Middle frontal gyrus (tissue), 1 donor: ENCODE measurements around the gene ZNF629.
"Not testable (repeated sequence)": the region's sequence is repeated elsewhere in the genome, so short reads cannot be mapped to it uniquely, and the experiment has no call there.

Experiments used
- DNase-seq: peaks from one replicate; pipeline ENCODE4 v3.0.0-alpha.2; 2015; ENCODE audit warnings: low spot score; ENCODE audit errors: extremely low spot score

ZNF629 gene

DNA sequence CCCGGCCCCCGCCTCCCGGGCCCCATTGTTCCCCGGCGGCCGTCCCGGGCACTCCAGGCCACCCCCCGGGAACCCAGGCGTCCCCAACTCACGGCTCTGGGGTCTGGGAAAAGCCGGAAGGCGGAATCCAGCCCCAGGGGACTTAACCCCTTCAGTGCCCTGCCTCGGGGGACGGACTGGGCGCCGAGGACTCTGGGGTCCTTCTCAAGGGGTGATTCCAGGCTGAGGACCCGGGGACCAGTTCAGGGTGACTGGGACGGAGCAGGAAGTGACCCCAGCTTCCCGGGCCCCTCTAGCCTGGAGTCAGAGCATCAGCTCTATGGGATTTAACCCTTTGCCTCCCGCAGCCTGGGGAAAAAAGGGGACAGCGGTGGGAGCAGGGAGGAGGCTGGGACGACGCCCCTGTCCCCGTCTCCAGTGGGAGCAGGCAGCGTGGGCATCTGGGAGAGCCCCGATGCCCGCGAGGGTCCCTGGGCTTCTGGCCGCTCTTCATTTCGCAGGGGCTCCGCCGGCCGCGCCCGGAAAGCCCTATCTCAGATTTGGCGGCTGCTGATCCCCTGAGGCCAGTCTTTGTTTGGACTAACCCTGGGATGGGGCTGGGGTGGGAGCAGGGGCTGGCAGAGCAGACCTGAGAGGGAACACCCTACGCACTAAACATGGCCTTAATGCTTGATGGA lies at the start of gene ZNF629:
TSS of gene ZNF629 (minus strand) at position 270 of the 677 bp plus-strand sequence. CDS start 2,723 bp downstream, outside the sequence.
- DNase-seq, result peak; percentile 65

DNA sequence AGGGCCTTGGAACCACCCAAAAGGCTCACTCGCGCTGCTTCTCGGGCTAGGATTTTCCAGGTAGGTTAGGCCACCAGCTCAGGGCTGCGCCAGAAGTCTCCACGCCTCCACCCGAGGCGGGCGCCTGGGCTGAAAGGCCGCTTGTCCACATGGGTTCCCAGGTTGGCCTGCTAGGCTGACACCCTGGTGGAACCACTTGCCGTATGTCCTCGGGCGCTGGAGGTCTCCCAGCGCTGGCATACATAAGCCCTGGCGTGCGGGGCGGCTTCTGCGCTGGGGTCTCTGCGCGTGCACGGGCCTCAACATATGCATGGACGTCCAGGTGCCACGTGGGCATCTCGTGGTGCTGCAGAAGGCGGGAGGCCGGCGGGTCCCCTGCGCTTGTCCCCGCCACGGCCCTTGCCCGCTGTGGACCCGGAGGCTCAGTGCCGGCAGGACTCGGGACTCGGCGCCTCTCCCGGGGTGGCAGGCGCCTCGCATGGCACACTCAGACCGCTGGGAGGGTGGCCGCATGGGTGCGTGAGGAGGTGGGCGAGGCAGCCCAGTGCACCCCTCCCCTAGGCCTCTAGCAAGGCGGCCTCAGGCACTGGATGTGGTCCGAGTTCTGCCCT lies 47.2 kb upstream of the ZNF629 start:
- no peak for DNase-seq

DNA sequence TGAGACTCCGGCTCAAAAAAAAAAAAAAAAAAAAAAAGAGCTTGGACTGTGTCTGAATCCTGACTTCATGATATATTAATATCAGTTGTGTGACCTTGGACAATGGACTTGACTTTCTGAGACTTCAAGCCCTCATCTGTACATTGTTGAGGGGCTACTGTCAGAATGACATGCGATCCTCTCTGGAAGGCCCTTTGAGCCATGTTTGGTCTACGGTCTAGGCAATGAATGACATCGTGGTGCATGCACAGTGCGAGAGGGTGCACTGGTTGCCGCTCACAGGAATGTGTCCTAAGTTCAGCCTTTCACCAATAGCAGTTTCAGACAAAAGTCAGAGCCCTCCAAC lies 43.0 kb upstream of the ZNF629 start:
- DNase-seq, result no peak

DNA sequence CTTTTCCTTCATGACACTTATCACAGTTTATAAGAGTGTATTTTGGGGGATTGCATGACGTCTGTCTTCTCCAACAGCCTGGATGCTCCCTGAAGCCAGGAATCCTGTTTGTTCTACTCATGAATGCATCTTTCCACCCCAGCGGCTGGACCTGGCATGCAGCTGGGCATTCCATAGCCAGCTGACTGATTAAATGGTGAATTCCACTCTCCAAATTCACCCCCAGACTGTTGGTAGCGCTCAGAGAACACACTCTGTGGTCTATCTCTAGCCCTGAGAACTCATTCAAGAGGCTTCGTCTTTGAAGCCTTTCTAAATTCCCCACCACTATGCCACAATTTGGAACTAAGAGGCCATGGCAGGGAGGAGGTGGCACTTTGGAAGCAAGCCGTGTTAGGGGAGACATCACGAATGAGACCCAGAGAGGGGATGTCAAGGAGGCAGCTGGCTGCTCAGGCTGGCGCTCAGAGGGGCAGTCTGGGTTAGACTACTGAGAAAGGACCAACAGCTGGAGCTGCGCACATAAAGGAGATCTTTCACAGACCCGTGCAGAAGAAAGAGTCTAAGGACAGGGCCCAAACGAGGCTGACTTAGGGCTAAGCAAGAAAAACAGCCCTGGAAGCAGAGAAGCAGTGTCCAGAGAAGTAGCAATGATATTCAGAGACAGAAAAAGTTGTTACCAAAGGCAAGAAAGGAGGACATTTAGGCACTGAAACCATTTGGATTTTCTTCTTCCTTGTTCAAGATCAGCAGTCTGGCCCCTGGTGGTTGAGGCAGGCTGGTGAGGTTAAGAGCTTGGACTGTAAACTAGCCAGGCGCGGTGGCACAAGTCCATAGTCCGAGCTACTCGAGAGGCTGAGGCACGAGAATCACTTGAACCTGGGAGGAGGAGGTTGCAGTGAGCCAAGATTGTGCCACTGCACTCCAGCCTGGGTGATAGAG lies 42.4 kb upstream of the ZNF629 start:
- no peak for DNase-seq

DNA sequence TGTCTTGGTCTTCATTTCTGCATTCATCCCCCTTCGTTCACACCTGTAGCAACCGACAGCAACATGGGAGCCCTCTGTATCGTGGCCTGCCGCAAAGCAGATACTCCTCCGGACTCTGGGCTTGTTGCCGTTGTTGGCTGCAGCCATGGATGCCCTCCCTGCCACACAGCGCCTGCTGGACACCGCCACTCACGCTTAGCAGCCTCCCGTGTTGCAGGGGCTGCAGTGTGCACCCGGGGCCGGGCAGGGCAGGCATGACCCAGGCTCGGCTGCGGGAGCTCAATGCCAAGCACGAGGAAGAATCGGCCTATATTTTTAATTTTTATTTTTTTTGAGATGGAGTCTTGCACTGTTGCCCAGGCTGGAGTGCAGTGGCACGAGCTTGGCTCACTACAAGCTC lies 34.9 kb upstream of the ZNF629 start:
- DNase-seq, result no peak

DNA sequence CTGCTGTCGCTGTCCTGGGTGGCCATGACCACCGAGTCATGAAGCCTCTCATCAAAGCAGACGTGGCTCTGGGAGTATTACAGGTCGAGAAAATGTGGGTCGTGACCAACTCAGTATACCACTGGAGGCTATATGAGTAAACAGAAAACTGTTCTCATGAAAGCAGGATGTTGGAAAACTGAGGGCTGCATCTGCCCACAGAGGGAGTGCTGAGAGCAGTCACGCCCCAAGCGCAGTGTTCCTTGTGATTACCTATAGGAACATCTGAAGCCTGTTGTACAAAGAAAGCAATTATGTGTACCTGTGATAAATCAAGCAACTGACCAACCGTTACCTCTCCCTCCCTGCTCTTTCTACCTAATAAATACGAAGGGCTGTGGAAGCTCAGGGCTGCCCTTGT lies 34.4 kb upstream of the ZNF629 start:
- DNase-seq, result not testable (repeated sequence)

DNA sequence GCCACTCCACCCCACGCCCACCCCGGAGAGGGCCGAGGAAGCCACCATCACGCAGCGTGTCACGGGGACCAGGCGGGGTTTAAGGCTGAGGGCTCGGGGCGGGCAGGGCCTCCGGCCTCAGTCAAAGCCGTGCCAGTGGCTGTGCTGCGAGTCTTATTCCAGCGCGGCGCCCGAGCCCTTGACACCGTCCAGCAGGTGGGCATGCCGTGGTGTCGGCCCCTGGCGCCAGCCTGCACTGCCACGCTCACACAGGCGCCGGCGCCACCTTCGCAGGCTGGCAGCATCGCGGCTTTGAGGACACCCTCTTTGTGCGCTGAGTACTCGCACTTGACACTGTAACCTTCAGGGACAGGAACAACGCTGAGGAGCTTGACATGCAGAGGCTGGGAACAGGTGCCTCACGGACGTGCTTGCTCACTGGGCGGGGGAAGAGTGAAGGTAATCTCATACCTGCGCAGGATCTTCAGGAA lies 34.0 kb upstream of the ZNF629 start:
- DNase-seq, result no peak

DNA sequence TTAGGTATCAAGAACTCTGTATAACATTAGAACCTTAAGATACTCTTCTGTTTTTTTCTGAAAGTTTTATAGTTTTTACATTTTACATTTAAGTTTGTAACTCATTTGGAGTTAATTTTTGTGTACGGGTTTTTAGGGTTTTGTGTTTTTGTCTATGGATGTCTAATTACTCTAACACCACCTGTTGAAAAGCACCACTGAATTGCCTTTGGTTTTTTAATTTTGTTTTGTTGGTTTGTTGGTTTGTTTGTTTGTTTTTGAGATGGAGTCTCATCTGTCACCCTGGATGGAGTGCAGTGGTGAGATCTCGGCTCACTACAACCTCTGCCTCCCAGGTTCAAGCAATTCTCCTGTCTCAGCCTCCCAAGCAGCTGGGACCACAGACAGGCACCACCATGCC lies 29.8 kb upstream of the ZNF629 start:
- DNase-seq, result no peak

DNA sequence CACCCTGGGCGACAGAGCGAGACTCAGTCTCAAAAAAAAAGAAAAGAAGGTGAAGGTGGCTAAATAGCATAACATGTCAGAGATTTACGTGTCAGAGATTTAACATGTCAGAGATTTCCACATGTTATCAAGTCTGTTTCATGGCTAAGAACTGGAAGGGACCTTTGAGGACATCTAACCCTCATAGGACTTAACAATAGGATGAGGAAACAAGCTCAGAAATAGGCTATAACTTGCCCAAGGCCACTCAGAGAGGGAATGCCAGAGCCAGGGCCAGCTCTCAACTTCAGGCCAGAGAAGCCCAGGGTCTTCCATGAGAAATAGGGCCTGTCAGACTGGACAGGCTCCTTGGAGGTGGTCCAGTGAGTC lies 26.8 kb upstream of the ZNF629 start:
- no peak for DNase-seq

DNA sequence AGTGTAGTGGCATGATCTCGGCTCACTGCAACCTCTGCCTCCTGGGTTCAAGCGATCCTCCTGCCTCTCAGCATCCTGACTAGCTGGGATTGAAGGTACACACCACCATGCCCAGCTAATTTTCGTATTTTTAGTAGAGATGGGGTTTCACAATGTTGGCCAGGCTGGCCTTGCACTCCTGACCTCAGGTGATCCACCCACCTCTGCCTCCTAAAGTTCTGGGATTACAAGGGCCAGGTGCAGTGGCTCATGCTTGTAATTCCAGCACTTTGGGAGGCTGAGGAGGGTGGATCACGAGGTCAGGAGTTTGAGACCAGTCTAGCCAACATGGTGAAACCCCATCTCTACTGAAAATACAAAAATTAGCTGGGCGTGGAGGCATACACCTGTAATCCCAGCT lies 22.7 kb upstream of the ZNF629 start:
- DNase-seq, result not testable (repeated sequence)

DNA sequence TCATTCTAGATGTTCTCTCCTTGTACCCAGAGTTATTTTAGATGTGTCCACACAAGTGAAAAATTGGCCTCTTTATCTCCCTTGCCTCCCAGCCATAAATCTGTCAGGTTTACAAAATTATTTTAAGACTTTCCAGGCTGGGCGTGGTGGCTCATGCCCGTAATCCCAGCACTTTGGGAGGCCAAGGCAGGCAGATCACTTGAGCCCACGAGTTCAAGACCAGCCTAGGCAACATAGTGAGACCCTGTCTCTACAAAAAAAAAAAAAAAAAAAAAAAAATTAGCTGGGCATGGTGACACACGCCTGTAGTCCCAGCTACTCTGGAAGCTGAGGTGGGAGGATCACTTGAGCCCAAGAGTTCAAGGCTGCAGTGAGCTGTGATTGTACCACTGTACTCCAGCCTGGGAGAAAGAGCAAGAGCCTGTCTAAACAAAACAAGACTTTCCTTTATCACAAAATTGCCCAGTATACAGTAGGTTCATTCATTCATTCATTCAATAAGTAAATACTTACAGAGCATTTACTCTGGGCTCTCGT lies 22.0 kb upstream of the ZNF629 start:
- not testable (repeated sequence) for DNase-seq

DNA sequence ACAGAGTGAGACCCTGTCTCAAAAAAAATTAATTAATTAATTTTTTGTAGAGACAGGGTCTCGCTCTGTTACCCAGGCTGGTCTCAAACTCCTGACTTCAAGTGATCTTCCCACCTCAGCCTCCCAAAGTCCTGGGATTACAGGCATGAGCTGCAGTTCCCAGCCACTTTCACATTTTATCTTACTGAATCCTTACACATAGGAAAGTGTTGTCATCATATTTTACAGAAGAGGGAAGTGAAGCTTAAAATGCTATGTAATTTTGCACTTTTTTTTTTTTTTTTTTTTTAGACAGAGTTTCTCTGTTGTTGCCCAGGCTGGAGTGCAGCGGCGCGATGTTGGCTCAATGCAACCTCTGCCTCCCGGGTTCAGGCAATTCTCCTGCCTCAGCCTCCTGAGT lies 21.1 kb upstream of the ZNF629 start:
- DNase-seq, result no peak

DNA sequence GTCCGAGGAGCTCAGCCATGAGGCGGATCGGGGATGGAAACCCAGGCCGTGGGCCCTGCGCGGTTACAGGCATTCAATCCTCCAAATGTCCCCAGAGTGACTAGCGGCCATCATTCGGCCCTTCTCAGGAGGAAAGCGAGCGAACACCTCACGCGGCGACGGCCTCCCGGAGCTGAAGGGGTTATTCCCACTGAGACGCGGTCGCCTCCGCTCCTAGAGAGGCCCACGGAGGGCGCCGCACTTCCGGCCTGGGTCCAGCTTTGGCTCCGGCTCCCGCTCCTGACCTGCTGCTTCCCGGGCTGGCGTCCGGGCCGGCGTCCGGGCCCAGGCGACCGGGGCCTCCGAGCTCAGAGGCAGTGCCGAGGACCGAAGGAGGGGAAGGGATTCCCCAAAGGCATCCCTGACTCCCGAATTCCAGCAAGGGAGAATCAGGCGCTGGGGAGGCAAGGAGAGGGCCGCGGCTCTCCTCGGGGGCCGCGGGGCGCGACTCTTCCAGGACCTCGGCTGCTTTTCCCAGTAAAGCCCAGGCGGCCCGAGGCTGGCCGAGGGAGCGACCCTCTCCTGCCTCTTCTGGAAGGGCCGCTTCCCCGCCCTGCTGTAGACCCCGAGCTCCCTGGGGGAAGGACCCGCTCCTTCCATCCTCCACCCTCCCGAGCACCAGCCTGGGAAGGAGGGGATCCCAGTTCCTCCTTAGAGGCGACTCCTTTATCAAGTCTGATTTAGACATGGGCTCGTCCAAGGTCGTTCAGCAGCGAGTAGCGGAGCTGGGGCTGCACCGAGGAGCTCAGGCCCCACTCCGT lies 18.6 kb upstream of the ZNF629 start:
- DNase-seq, result peak; percentile 68

DNA sequence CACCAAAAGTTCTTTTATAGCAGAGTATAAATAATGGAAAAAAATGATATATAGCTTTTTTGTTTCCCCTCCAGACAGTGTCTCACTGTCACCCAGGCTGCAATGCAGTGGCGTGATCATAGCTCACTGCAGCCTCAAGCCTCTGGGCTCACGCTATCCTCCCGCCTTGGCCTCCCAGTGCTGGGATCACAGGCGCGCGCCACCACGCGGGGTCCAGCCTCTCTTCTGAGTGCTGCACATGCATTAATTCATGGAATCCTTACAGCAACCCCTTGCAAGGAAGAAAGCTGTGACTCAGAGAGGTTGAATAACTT lies 18.0 kb upstream of the ZNF629 start:
- no peak for DNase-seq

DNA sequence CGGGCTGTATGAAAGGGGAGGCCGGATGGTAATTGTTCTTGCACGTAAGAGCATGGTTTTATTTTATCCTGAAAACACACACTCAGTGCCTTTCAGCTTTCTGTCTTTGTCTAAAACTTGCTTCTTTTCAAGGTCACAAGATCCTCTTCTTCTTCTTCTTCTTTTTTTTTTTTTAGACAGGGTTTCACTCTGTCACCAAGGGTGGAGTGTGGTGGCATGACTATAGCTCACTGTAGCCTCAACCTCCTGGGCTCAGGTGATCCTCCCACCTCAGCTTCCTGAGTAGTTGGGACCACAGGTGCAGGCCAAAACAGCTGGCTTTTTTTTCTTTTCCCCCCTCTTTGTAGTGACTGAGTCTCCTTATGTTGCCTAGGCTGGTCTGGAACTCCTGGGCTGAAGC lies 15.9 kb upstream of the ZNF629 start:
- no peak for DNase-seq

DNA sequence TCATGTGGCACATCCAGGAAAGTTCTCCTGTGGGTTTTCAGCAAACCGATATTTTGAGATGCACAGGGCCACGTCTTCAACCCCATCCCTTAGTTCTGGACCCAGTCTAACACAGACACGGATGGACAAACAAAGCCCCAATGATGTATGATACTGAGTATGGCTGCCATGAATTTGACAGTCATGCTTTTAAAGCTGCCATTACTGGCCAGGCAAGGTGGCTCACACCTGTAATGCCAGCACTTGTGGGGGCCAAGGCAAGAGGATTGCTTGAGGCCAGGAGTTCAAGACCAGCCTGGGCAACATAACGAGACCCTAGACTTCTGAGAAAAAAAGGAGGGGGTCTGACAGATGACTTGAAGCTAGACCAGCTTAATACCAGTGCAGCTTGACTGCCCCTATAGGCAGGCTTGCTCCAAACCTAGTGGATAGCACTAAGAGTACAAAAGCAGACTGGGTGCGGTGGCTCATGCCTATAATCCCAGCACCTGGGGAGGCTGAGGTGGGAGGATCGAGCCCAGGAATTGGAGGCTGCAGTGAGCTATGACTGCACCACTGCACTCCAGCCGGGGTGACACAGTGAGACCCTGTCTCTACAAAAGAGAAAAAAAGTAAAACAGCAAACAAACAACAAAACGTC lies 10.8 kb upstream of the ZNF629 start:
- DNase-seq, result no peak

DNA sequence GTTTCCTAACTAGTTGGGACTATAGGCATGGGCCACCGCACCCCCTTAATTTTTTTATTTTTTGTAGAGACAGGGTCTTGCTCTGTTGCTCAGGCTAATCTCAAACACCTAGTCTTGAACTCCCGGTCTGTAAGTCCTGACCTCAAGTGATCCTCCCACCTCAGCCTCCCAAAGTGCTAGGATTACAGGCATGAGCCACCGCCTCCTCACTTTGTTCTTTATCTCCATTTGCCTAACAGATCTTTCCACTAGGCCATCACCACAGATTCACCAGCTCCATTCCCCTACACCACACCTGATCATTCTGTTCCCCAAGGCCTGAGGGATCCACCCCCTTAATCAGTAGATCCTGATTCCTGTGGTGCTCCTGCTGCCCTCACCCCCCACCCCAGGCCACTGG lies 7.6 kb upstream of the ZNF629 start:
- DNase-seq, result no peak

DNA sequence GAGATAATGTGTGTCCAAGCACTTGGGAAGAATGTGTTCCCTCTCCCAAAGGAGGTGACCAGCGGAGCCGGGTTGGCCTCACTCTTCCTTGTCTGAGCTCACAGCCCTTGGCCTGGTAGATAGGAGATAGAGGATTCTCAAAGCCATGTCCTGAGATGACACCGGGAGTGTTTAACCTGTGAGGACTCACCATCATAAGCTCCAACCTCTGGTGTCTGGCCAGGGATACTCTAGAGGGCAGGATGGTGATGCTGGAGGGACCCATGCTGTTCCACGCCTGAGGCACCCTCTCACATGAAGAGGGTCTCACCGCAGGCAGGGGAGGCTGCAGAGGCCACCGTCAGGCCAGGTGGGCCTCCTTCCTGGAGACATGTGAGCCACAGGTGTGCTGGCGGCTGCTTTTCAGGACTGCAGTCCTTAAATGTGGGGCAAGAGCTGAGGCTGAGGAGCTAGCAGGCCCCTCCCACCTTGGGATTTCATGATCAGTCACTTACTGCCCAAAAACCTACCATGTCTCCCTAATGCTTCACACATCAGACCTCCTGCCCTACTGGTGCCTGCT lies 6.6 kb upstream of the ZNF629 start:
- no peak for DNase-seq

DNA sequence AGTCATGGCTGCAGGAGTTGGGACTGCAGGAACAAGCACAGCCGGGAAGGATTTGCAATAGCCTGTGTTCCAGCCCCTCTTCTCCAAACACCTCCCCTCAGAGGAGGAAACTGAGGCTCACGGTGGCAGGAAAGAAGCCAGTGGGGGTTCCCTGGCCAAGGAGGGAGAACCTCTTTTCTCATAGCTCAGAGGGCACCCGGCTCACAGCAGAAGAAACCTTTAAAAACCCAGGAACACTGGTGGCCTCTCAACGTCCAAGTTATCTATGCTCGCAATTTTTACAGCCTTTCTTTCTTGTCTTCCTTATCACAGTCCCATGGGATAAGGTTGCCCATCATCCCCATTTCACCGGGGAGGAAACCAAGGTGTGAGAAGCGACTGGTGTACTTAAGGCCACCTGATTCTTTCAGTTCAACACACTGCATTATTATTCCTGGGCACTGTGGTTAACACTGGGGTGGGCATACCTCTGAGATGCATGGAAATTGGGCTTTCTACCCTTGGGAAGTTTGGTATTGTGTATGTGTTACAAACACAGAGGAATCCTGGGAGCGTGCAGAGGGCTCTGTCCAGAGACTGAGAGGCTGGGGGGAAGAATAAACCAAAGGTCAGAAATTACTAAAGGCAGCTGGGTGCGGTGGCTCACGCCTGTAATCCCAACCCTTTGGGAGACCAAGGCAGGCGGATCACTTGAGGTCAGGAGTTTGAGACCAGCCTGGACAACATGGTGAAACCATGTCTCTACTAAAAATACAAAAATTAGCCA lies 791 bp upstream of the ZNF629 start:
- no peak for DNase-seq
